GM13977 (cell line): Measurements from ENCODE around the gene GABBR2.

Experiments
- DNase-seq: peaks from one replicate; pipeline ENCODE4 v3.0.0; 2012; ENCODE audit warnings: low spot score
- in situ Hi-C: fragments of 300-500 bp; cut with MboI; formaldehyde crosslinking; loops from one replicate; pipeline ENCODE4 v1.12.0; 2022; ENCODE audit warnings: low sequenced_read_pairs, low pct_unique_long_range_greater_than_20kb, mixed read lengths, inconsistent platforms; ENCODE audit not compliant: unreplicated experiment
- TF ChIP-seq, protein P1 (sequence below): IDR thresholded peaks from 2 replicates; pipeline ENCODE4 v1.5.1; 2012; ENCODE audit warnings: mild to moderate bottlenecking, control low read depth; ENCODE audit not compliant: insufficient read depth; ENCODE audit errors: extremely low read depth, missing control alignments

Gene GABBR2

DNA sequence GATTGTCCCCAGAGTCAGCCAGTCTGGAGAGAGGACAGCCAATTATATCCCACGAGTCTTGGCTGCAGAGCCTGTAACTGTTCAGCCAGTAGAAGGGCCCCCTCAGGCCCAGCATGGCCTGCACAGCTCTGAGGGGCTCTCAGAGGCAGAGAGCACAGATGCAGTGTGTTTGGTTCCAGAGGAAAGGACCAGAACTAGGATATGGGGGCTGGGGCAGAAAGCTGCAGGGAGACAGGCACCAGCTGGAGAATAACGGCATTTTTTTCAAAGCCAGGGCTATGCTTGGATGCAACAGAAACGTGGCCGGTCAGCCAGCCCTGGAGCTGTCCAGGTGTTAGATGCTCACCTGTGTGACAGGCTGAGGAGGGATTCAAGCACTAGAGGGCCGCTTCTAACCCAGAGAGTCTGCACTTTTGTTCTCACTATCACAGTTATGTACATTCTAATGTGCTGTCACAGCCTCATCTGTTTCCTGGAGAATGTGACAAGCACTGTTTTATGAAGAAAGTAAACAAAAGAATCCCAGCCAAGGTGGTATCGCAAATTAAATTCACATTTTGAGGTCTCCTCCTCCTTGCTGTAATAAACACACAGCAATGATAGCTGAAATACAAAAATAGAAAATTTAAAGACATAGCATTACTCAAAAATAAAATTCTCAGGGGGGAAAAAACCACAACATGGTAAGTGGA lies 96.5 kb downstream of the GABBR2 start:
- TF ChIP-seq, protein P1, sequence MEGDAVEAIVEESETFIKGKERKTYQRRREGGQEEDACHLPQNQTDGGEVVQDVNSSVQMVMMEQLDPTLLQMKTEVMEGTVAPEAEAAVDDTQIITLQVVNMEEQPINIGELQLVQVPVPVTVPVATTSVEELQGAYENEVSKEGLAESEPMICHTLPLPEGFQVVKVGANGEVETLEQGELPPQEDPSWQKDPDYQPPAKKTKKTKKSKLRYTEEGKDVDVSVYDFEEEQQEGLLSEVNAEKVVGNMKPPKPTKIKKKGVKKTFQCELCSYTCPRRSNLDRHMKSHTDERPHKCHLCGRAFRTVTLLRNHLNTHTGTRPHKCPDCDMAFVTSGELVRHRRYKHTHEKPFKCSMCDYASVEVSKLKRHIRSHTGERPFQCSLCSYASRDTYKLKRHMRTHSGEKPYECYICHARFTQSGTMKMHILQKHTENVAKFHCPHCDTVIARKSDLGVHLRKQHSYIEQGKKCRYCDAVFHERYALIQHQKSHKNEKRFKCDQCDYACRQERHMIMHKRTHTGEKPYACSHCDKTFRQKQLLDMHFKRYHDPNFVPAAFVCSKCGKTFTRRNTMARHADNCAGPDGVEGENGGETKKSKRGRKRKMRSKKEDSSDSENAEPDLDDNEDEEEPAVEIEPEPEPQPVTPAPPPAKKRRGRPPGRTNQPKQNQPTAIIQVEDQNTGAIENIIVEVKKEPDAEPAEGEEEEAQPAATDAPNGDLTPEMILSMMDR: no peak
- in situ Hi-C loops: no loop called here
- DNase-seq: no peak

DNA sequence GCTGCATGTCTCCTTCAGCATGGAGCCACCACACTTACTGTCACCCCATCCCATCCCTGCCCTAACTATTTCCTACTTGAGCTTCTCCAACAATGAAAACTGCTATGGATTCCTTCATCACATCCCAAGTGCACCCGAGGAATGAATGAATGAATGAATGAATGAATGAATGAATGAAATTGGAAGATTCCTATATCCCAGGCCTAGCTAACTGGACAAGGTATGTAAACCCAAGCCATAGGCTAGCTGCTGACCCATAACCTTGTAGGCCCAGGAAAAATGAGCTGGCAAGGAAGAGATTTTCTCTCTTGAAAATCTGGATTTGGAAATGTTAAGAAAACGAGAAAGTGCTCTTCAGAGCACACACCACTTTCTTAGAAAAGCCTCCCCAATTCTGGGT lies 97.4 kb downstream of the GABBR2 start:
- in situ Hi-C loops: no loop called here
- no peak for DNase-seq
- TF ChIP-seq, protein P1: no peak

DNA sequence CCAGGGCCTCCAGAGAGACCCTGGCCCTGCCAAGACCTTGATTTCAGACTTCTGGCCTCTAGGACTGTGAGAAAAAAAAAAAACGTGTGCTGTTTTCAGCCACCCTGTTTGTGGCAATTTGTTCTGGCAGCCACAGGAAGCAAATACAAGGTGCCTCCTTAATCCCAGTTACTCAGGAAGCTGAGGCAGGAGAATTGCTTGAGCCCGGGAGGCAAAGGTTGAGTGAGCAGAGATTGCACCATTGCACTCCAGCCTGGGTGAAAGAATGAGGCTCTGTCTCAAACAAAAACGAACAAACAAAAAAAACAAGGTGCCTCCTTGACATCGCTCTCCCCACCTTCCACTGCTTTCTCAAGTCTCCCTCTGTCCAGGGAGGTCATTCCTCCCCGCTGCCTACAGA lies 98.0 kb downstream of the GABBR2 start:
- TF ChIP-seq, protein P1: no peak
- in situ Hi-C loops: no loop called here
- no peak for DNase-seq

DNA sequence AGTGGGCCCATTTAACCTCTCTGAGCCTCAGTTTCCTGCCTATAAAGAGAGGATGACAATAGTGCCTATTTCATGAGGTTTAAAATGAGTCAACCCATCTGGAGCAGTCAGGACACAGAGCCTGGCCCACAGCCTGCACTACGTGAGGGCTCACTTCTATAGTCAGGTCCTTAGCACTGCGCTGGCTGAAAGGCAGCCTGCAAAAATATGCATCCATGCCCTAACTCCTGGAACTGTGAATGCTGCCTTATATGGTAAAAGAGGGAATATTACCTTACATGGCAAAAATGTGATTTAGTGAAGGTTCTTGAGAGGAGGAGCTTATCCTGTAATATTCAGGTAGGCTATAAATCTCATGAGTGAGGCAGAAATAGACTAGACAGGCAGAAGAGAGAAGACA lies 98.5 kb downstream of the GABBR2 start:
- no peak for DNase-seq
- in situ Hi-C loops: no loop called here
- TF ChIP-seq, protein P1: no peak

DNA sequence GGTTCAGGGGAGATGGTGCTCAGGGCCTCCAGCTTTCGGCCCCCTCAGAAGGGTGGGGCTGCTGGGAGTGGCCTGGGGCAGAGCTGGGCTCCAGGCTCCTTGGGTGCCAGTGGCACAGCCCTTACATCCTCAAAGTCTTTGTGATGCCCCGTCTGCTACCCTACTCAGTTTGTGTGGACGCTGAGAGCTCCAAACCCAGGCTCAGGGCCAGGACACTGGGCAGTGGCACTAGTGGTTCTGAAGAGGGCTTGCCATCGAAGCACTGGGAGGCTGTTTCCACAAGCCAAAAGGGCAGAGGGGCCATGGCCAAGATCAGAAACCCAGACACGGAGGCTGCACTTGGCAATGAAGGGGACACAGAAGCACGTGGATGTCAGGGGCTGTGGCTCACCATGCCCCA lies 99.1 kb downstream of the GABBR2 start:
- DNase-seq: no peak
- TF ChIP-seq, protein P1: no peak
- in situ Hi-C loops: no loop called here

DNA sequence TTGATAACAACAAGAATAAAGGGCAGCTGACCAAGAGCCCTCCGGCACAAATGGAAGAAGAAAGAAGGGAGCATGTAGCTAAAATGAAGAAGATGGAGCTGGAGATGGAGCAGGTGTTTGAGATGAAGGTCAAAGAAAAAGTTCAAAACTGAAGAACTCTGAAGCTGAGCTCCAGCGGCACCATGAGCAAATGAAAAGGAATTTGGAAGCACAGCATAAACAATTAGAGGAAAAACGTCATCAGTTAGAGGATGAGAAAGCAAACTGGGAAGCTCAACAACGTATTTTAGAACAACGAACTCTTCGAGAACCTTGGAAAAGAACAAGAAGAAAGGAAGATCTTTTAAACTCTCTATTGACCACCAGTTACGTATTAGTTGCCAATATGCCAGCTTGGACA lies 100.9 kb downstream of the GABBR2 start:
- in situ Hi-C loops: no loop called here
- TF ChIP-seq, protein P1: no peak

More for the DNA sequence above, 100.9 kb downstream of the GABBR2 start:
- DNase-seq: no peak
